ENCODE results near the gene MRGPRX1.

DNA sequence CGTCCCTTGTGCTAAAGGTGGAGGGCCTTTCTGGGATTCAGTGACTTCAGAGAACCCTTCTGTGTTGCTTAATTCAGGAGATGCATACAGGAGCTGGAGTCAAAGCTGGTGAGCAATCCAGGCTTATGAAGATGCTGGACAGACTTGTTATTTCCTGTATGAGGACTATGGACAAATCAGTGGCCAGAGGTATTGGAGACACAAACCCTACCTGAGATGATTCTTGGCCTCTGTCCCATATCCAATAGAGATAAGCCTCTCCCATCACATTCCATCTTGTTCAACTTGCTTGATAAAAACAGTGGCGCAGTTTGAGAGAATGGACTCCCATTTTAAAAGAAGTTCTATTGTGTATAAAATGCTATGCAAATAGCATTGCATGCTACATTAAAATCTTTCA, at the start of gene MRGPRX1:
- TF ChIP-seq MYC (IDR thresholded peaks at IDR 0.05; ENCODE audit: low read depth, low read length): no peak
- TF ChIP-seq, protein P1, sequence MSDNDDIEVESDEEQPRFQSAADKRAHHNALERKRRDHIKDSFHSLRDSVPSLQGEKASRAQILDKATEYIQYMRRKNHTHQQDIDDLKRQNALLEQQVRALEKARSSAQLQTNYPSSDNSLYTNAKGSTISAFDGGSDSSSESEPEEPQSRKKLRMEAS (IDR thresholded peaks at IDR 0.05; ENCODE audit: insufficient read depth, insufficient read length): no peak
- TF ChIP-seq, protein P2, sequence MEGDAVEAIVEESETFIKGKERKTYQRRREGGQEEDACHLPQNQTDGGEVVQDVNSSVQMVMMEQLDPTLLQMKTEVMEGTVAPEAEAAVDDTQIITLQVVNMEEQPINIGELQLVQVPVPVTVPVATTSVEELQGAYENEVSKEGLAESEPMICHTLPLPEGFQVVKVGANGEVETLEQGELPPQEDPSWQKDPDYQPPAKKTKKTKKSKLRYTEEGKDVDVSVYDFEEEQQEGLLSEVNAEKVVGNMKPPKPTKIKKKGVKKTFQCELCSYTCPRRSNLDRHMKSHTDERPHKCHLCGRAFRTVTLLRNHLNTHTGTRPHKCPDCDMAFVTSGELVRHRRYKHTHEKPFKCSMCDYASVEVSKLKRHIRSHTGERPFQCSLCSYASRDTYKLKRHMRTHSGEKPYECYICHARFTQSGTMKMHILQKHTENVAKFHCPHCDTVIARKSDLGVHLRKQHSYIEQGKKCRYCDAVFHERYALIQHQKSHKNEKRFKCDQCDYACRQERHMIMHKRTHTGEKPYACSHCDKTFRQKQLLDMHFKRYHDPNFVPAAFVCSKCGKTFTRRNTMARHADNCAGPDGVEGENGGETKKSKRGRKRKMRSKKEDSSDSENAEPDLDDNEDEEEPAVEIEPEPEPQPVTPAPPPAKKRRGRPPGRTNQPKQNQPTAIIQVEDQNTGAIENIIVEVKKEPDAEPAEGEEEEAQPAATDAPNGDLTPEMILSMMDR (IDR thresholded peaks at IDR 0.05; ENCODE audit: extremely low read depth in 1 of 2, insufficient read depth in 1 of 2, low read depth in 1 of 2, low read length in 2 of 2): no peak

All from endothelial cell of umbilical vein (primary cell).